Measurements from ENCODE around the gene PLPPR3. TPM values are rescaled to one million over a fixed set of nuclear protein-coding genes. Genes with fewer than 3 reads are reported as not detected.

Gene PLPPR3
- total and polyA plus RNA-seq, 9 of the 15 experiments (the other 6 are each of a cell fraction or from before 2014, with no cell fraction given): 0.01 to 48.2 (median 8.6) TPM

DNA sequence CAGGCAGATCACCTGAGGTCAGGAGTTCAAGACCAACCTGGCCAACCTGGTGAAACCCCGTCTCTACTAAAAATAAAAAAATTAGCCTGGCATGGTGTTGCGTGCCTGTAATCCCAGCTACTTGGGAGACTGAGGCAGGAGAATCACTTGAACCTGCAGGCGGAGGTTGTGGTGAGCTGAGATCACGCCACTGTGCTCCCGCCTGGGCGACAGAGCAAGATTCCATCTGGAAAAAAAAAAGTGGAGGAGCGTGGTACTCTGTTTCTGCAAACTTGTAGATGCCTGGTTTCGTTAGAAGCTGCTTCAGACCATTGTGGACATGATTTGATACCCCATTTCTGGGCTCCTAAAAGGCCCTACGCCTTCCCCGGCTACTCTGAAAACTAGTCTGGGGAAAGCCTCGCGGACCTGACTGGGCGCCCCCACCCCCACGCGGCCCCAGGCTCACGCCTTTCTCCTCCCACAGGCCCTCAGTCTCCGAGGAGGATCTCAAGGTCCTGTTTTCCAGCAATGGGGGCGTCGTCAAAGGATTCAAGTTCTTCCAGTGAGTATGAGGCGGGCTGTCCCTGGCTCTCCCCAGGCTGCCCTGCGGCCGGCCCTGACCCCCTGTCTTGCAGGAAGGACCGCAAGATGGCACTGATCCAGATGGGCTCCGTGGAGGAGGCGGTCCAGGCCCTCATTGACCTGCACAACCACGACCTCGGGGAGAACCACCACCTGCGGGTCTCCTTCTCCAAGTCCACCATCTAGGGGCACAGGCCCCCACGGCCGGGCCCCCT lies 11.5 kb downstream of the PLPPR3 start (continued):
- TF ChIP-seq, protein P1, sequence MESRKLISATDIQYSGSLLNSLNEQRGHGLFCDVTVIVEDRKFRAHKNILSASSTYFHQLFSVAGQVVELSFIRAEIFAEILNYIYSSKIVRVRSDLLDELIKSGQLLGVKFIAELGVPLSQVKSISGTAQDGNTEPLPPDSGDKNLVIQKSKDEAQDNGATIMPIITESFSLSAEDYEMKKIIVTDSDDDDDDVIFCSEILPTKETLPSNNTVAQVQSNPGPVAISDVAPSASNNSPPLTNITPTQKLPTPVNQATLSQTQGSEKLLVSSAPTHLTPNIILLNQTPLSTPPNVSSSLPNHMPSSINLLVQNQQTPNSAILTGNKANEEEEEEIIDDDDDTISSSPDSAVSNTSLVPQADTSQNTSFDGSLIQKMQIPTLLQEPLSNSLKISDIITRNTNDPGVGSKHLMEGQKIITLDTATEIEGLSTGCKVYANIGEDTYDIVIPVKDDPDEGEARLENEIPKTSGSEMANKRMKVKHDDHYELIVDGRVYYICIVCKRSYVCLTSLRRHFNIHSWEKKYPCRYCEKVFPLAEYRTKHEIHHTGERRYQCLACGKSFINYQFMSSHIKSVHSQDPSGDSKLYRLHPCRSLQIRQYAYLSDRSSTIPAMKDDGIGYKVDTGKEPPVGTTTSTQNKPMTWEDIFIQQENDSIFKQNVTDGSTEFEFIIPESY (CRISPR knock-in tag; IDR thresholded peaks at IDR 0.05): peak; percentile 93
- TF ChIP-seq POLR2AphosphoS5 (IDR thresholded peaks at IDR 0.05; ENCODE audit: control insufficient read depth, insufficient read depth, low read depth, low read length) (no peak), ZNF586 (CRISPR knock-in tag; conservative IDR thresholded peaks at IDR 0.05) (no peak), CBX5 (IDR thresholded peaks at IDR 0.05; ENCODE audit: borderline replicate concordance, low read depth) (no peak), CCNT2 (IDR thresholded peaks at IDR 0.05; ENCODE audit: borderline replicate concordance, extremely low read depth, insufficient read length, low read depth, low read length) (peak; percentile 5), ZC3H11A (IDR thresholded peaks at IDR 0.05; ENCODE audit: low read depth, low read length) (no peak), CHD4 (IDR thresholded peaks at IDR 0.05; ENCODE audit: insufficient read depth, insufficient replicate concordance, low read depth, low read length, poor library complexity, severe bottlenecking) (no peak), ZNF184 (CRISPR knock-in tag; IDR thresholded peaks at IDR 0.05) (no peak), ARID2 (IDR thresholded peaks at IDR 0.05) (no peak), TEAD2 (tag; IDR thresholded peaks at IDR 0.05) (no peak), JUND (IDR thresholded peaks at IDR 0.05; ENCODE audit: borderline replicate concordance, low read depth, low read length) (no peak), JUND (tag; IDR thresholded peaks at IDR 0.05; ENCODE audit: borderline replicate concordance, low read depth, low read length) (no peak), SIN3B (IDR thresholded peaks at IDR 0.05; ENCODE audit: low read depth) (no peak), POLR2G (IDR thresholded peaks at IDR 0.05; ENCODE audit: low read depth, low read length) (peak; percentile 48)
- TF ChIP-seq, protein P2, sequence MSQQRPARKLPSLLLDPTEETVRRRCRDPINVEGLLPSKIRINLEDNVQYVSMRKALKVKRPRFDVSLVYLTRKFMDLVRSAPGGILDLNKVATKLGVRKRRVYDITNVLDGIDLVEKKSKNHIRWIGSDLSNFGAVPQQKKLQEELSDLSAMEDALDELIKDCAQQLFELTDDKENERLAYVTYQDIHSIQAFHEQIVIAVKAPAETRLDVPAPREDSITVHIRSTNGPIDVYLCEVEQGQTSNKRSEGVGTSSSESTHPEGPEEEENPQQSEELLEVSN (IDR thresholded peaks at IDR 0.05; ENCODE audit: borderline replicate concordance in 1 of 2, extremely low read depth in 1 of 2, insufficient read depth in 1 of 2, insufficient read length in 1 of 2, low read depth in 1 of 2, low read length in 1 of 2, poor library complexity in 1 of 2, severe bottlenecking in 1 of 2): no peak
- TF ChIP-seq, protein P3, sequence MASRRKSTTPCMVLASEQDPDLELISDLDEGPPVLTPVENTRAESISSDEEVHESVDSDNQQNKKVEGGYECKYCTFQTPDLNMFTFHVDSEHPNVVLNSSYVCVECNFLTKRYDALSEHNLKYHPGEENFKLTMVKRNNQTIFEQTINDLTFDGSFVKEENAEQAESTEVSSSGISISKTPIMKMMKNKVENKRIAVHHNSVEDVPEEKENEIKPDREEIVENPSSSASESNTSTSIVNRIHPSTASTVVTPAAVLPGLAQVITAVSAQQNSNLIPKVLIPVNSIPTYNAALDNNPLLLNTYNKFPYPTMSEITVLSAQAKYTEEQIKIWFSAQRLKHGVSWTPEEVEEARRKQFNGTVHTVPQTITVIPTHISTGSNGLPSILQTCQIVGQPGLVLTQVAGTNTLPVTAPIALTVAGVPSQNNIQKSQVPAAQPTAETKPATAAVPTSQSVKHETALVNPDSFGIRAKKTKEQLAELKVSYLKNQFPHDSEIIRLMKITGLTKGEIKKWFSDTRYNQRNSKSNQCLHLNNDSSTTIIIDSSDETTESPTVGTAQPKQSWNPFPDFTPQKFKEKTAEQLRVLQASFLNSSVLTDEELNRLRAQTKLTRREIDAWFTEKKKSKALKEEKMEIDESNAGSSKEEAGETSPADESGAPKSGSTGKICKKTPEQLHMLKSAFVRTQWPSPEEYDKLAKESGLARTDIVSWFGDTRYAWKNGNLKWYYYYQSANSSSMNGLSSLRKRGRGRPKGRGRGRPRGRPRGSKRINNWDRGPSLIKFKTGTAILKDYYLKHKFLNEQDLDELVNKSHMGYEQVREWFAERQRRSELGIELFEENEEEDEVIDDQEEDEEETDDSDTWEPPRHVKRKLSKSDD (conservative IDR thresholded peaks at IDR 0.05; ENCODE audit: low read length): no peak
- TF ChIP-seq, protein P4, sequence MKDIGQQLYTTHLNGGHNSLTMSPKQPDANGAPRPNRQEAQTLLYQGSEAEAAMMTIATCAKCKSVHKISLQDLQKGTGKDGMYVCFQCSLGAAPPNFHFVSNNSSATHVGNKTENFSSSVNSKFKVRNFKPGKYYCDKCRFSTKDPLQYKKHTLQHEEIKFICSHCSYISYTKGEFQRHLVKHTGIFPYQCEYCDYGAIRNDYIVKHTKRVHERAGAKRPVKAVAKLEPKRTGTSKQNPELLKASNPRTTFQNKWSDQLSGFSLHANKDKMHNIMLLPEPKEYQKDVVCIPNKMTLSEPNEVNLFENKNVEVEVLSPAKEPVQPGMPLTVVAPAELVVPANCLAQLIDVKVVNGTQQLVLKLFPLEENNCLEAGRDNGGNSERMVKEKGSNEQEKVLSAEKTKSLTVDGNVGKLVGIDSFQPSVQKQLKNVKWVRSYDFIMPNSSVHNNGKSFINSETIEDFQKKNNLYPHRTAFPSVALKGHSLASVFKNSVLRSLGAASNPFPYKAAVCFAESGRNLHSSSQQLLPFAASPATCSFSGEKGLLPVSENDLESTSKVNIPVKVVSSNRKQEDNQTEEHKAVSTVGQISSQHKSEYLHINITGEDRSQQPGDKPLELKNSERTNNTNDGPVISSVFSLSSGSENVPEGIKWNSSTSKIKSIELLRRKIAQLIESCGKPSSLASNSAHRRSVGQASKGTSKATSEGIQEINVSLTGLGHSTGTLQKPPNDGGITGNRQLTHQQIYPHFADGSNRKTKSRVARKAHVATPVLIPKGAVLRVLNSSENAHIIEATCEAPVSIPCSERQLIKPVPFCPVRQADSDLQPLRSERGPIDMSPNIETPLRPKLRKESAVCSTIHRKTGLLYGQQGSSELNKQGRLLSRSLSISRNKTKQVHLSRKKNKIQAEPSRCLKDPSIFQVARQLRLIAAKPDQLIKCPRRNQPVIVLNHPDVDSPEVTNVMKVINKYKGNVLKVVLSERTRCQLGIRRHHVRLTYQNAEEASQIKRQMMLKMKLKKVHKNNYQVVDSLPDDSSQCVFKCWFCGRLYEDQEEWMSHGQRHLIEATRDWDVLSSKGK (CRISPR knock-in tag; IDR thresholded peaks at IDR 0.05): no peak

All from K562 (cell line).